HEK293 (cell line): ENCODE measurements around the gene ZDHHC11.

Experiments used
- CTCF ChIA-PET: fragments of 350-600 bp; formaldehyde crosslinking; extraction: SDS; loops from one replicate; lab custom pipeline; 2021; ENCODE audit warnings: antibody characterized with exemption; lab: Yijun Ruan, JAX
- POLR2A ChIA-PET: fragments of 300-600 bp; formaldehyde crosslinking; extraction: SDS; loops from one replicate; lab custom pipeline; 2020; ENCODE audit warnings: antibody characterized with exemption, inconsistent platforms; lab: Yijun Ruan, JAX
- H3K27ac ChIP-seq: fragments of 200-500 bp; sonication (Bioruptor generic); 2 replicates; pipeline ENCODE4 v1.5.1; 2014; ENCODE audit warnings: low read depth, low read length, control low read depth, inconsistent platforms; ENCODE audit errors: extremely low read depth
- H3K36me3 ChIP-seq, 2 experiments: fragments of 200-500 bp in 1 of 2; sonication (Bioruptor generic) in 1 of 2; 1 replicate in 1 of 2; 2 replicates in 1 of 2; pipeline ENCODE4 v1.5.1; 2014 to 2017; ENCODE audit warnings: inconsistent platforms in 2 of 2, low read length in 2 of 2; ENCODE audit not compliant: control insufficient read depth in 2 of 2, insufficient read depth in 1 of 2
- H3K4me1 ChIP-seq: fragments of 200-500 bp; sonication (Bioruptor generic); 2 replicates; pipeline ENCODE4 v1.5.1; 2014; ENCODE audit warnings: mild to moderate bottlenecking, low read length, inconsistent platforms; ENCODE audit not compliant: control insufficient read depth, insufficient read depth
- H3K4me3 ChIP-seq: 2 replicates; pipeline ENCODE4 v1.5.1; 2011; ENCODE audit warnings: low read depth, mild to moderate bottlenecking, control low read depth, low read length, moderate library complexity
- H3K9me3 ChIP-seq: fragments of 200-500 bp; sonication (Bioruptor generic); 2 replicates; pipeline ENCODE4 v1.5.1; 2014; ENCODE audit warnings: low read depth, low read length, inconsistent platforms; ENCODE audit not compliant: control insufficient read depth, insufficient read depth
- GLIS1 ChIP-seq: fragments of 450-650 bp; formaldehyde crosslinking; IDR thresholded peaks from 2 replicates; pipeline ENCODE4 v1.5.1; 2016; ENCODE audit warnings: missing biosample characterization, missing genetic modification characterization
- RBAK ChIP-seq: fragments of 450-650 bp; formaldehyde crosslinking; IDR thresholded peaks from 2 replicates; pipeline ENCODE4 v1.5.1; 2016; ENCODE audit warnings: missing biosample characterization, missing genetic modification characterization
- ZBTB7A ChIP-seq: fragments of 450-650 bp; formaldehyde crosslinking; IDR thresholded peaks from 2 replicates; pipeline ENCODE4 v1.5.1; 2016; ENCODE audit warnings: low read depth, missing biosample characterization, missing genetic modification characterization
- ZNF169 ChIP-seq: fragments of 450-650 bp; formaldehyde crosslinking; IDR thresholded peaks from 2 replicates; pipeline ENCODE4 v1.5.1; 2016; ENCODE audit warnings: missing biosample characterization, missing genetic modification characterization
- ZNF19 ChIP-seq: fragments of 450-650 bp; formaldehyde crosslinking; IDR thresholded peaks from 2 replicates; pipeline ENCODE4; 2016; ENCODE audit warnings: missing biosample characterization, missing genetic modification characterization, low read depth
- ZNF211 ChIP-seq: fragments of 450-650 bp; formaldehyde crosslinking; IDR thresholded peaks from 2 replicates; pipeline ENCODE4 v1.5.1; 2016; ENCODE audit warnings: low read depth, missing biosample characterization, missing genetic modification characterization
- ZNF350 ChIP-seq: fragments of 450-650 bp; formaldehyde crosslinking; IDR thresholded peaks from 2 replicates; pipeline ENCODE4 v1.5.0; 2017; ENCODE audit warnings: missing biosample characterization, mild to moderate bottlenecking, missing genetic modification characterization
- ZNF48 ChIP-seq: fragments of 450-650 bp; formaldehyde crosslinking; IDR thresholded peaks from 2 replicates; pipeline ENCODE4 v1.5.1; 2016; ENCODE audit warnings: missing biosample characterization, missing genetic modification characterization
- ZNF501 ChIP-seq: fragments of 450-650 bp; formaldehyde crosslinking; IDR thresholded peaks from 2 replicates; pipeline ENCODE4 v1.5.1; 2016; ENCODE audit warnings: missing biosample characterization, missing genetic modification characterization
- ZNF549 ChIP-seq: fragments of 450-650 bp; IDR thresholded peaks from 2 replicates; pipeline ENCODE4 v1.5.1; 2018; ENCODE audit warnings: missing biosample characterization, missing genetic modification characterization, mild to moderate bottlenecking, inconsistent platforms, moderate library complexity
- ZNF571 ChIP-seq: fragments of 450-650 bp; formaldehyde crosslinking; IDR thresholded peaks from 2 replicates; pipeline ENCODE4 v1.5.0; 2017; ENCODE audit warnings: missing biosample characterization, missing genetic modification characterization
- ZNF585B ChIP-seq: fragments of 450-650 bp; formaldehyde crosslinking; IDR thresholded peaks from 2 replicates; pipeline ENCODE4 v1.5.1; 2016; ENCODE audit warnings: missing biosample characterization, missing genetic modification characterization
- ZNF624 ChIP-seq: fragments of 450-650 bp; formaldehyde crosslinking; IDR thresholded peaks from 2 replicates; pipeline ENCODE4 v1.5.1; 2017; ENCODE audit warnings: missing biosample characterization, missing genetic modification characterization
- ZNF639 ChIP-seq: fragments of 450-650 bp; formaldehyde crosslinking; IDR thresholded peaks from 2 replicates; pipeline ENCODE4 v1.5.1; 2016; ENCODE audit warnings: missing biosample characterization, missing genetic modification characterization
- ZXDB ChIP-seq: fragments of 450-650 bp; formaldehyde crosslinking; IDR thresholded peaks from 2 replicates; pipeline ENCODE4 v1.5.1; 2016; ENCODE audit warnings: missing biosample characterization, missing genetic modification characterization
- TF ChIP-seq, protein P1 (sequence below): fragments of 450-650 bp; formaldehyde crosslinking; IDR thresholded peaks from 2 replicates; pipeline ENCODE4 v1.5.1; 2016; ENCODE audit warnings: missing biosample characterization, missing genetic modification characterization
- TF ChIP-seq, protein P2 (sequence below): fragments of 450-650 bp; IDR thresholded peaks from 2 replicates; pipeline ENCODE4 v1.5.1; 2018; ENCODE audit warnings: missing biosample characterization, missing genetic modification characterization
- TF ChIP-seq, protein P3 (sequence below): fragments of 450-650 bp; formaldehyde crosslinking; IDR thresholded peaks from 2 replicates; pipeline ENCODE4 v1.5.1; 2017; ENCODE audit warnings: missing biosample characterization, missing genetic modification characterization

ZDHHC11 gene

DNA sequence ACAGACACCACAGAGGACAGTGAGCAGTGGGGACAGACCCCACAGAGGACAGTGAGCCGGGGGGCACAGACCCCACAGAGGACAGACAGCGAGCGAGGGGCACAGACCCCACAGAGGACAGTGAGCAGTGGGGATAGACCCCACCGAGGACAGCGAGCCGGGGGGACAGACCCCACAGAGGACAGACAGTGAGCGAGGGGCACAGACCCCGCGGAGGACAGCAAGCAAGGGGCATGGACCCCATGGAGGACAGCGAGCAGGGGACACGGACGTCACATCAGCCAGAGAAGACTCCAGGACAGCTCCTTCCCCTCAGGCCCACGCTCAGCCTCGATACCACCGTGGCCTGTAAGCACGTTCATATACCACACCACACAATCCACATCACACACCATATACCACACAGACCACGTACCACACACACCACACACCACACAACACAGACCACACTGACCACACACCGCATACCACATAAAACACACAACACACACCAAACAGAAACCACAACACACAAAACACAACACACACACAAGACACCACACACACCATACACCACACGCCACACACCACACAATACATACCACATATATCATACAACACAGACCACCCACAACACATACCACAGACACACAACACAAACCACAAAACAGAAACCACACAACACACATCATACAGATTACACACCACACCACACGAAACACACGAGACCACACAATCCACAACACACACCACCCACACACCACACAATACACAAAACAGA lies 5.2 kb upstream of the ZDHHC11 start (continued):
- no peak for TF ChIP-seq ZXDB
- no peak for TF ChIP-seq ZNF169 (tag by site-specific recombination)
- peak; percentile 64; the same call in 1 of the 2 replicates for TF ChIP-seq ZNF639 (tag by site-specific recombination)
- no peak for TF ChIP-seq ZNF549 (tag by site-specific recombination)
- TF ChIP-seq, protein P1, sequence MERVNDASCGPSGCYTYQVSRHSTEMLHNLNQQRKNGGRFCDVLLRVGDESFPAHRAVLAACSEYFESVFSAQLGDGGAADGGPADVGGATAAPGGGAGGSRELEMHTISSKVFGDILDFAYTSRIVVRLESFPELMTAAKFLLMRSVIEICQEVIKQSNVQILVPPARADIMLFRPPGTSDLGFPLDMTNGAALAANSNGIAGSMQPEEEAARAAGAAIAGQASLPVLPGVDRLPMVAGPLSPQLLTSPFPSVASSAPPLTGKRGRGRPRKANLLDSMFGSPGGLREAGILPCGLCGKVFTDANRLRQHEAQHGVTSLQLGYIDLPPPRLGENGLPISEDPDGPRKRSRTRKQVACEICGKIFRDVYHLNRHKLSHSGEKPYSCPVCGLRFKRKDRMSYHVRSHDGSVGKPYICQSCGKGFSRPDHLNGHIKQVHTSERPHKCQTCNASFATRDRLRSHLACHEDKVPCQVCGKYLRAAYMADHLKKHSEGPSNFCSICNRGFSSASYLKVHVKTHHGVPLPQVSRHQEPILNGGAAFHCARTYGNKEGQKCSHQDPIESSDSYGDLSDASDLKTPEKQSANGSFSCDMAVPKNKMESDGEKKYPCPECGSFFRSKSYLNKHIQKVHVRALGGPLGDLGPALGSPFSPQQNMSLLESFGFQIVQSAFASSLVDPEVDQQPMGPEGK (tag by site-specific recombination) = no peak
- TF ChIP-seq ZNF350 (tag by site-specific recombination) = no peak
- peak; percentile 72; the same call in 1 of the 2 replicates for TF ChIP-seq ZNF571
- TF ChIP-seq ZBTB7A = peak; percentile 95
- no peak for TF ChIP-seq ZNF585B (tag by site-specific recombination)
- peak; percentile 98 for TF ChIP-seq ZNF211 (tag by site-specific recombination)

DNA sequence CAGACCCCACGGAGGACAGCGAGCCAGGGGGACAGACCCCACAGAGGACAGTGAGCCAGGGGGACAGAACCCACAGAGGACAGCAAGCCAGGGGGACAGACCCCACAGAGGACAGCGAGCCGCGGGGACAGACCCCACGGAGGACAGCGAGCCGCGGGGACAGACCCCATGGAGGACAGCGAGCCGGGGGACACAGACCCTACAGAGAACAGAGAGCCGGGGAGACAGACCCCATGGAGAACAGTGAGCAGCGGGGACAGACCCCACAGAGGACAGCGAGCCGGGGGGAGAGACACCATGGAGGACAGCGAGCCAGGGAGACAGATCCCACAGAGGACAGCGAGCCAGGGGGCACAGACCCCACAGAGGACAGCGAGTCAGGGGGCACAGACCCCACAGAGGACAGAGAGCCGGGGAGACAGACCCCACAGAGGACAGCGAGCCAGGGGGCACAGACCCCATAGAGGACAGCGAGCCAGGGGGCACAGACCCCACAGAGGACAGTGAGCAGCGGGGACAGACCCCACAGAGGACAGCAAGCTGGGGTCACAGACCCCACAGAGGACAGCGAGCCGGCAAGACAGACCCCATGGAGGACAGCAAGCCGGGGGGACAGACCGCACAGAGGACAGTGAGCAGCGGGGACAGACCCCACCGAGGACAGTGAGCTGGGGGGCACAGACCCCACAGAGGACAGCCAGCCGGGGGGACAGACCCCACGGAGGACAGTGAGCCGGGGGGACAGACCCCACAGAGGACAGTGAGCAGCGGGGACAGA lies 4.4 kb upstream of the ZDHHC11 start:
- Histone ChIP-seq H3K4me1 (no peaks in the 10 kb centered on the region), H3K27ac (no peak overlapping the region), H3K4me3 (no peak overlapping the region), H3K9me3 (no peaks in the 10 kb centered on the region), H3K36me3 (peaks cover 0 to 6% of the 10 kb centered on the region in 2 experiments; a peak in 2 of 3 replicates)
- CTCF ChIA-PET = no interaction called here
- TF ChIP-seq ZNF19 (tag by site-specific recombination) (no peak), RBAK (no peak), ZNF48 (tag by site-specific recombination) (no peak), ZNF624 (tag by site-specific recombination) (no peak)
- TF ChIP-seq, protein P2, sequence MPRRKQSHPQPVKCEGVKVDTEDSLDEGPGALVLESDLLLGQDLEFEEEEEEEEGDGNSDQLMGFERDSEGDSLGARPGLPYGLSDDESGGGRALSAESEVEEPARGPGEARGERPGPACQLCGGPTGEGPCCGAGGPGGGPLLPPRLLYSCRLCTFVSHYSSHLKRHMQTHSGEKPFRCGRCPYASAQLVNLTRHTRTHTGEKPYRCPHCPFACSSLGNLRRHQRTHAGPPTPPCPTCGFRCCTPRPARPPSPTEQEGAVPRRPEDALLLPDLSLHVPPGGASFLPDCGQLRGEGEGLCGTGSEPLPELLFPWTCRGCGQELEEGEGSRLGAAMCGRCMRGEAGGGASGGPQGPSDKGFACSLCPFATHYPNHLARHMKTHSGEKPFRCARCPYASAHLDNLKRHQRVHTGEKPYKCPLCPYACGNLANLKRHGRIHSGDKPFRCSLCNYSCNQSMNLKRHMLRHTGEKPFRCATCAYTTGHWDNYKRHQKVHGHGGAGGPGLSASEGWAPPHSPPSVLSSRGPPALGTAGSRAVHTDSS (tag by site-specific recombination) = no peak
- POLR2A ChIA-PET = interaction anchor here (0.6 kb wide), 1 partner anchor 381 kb away, joined by 6 read pairs; no protein-coding TSS in a partner anchor

- Histone ChIP-seq H3K9me3 (no peaks in the 10 kb centered on the region), H3K4me3 (no peak overlapping the region), H3K36me3 (no peaks in the 10 kb centered on the region; a peak in 1 of 3 replicates), H3K27ac (no peak overlapping the region)
- ChIA-PET POLR2A (no interaction called here), CTCF (no interaction called here)
- TF ChIP-seq, protein P3, sequence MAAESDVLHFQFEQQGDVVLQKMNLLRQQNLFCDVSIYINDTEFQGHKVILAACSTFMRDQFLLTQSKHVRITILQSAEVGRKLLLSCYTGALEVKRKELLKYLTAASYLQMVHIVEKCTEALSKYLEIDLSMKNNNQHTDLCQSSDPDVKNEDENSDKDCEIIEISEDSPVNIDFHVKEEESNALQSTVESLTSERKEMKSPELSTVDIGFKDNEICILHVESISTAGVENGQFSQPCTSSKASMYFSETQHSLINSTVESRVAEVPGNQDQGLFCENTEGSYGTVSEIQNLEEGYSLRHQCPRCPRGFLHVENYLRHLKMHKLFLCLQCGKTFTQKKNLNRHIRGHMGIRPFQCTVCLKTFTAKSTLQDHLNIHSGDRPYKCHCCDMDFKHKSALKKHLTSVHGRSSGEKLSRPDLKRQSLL (tag by site-specific recombination) = no peak
- TF ChIP-seq ZNF501 = no peak
- TF ChIP-seq GLIS1 (tag by site-specific recombination) = peak; percentile 11; the same call in 1 of the 2 replicates
- TF ChIP-seq, all 188 proteins: peak for 1
- H3K4me1 ChIP-seq = no peaks in the 10 kb centered on the region
Measured at GRCh38 chr5:854217-854616, 3.4 kb upstream of the ZDHHC11 start.
